DMS 273 treated with DMSO at 0.1 percent for 48 hours (cell line): ENCODE measurements around the gene HMGB2.

ENCODE experiments used
- DNase-seq: peaks from one replicate; lab custom pipeline; 2025; lab: John Stamatoyannopoulos, UW

HMGB2 gene

GRCh38 chr4:173288296-173288695, 45.9 kb downstream of the HMGB2 start:
- DNase-seq, result no peak

GRCh38 chr4:173287486-173287885, 46.7 kb downstream of the HMGB2 start:
- no peak for DNase-seq

GRCh38 chr4:173284463-173284862, 49.7 kb downstream of the HMGB2 start:
- DNase-seq, result no peak

GRCh38 chr4:173282626-173283025, 51.5 kb downstream of the HMGB2 start:
- DNase-seq, result no peak

DNA sequence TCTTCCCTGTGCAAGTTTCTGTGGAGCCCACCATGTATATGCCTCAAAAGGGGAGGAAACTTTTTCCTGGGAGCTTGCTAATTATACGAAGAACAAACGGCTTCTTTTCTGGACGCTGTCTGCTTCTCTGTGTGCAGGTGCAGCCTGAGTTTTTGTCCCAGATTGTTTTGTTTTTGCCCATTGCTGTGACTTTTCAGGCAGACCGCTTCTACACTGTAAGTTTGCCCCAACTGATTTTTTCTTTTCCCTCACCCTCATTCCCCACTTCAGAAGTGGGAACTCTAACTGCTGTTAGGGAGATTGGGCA, 51.9 kb downstream of the HMGB2 start:
- no peak for DNase-seq

GRCh38 chr4:173281406-173282255, 52.5 kb downstream of the HMGB2 start:
- DNase-seq, result no peak
